OCI-LY1 (cell line): ENCODE measurements around the gene RUNX1.

Experiments used
- H2AFZ ChIP-seq: fragments of 200-600 bp; sonication (generic), shearing (Covaris generic); 2 replicates; pipeline ENCODE4 v1.6.0; 2014; ENCODE audit warnings: antibody characterized with exemption, mild to moderate bottlenecking, low read length
- H3F3A ChIP-seq: fragments of 200-600 bp; sonication (generic), shearing (Covaris generic); 2 replicates; pipeline ENCODE4 v1.6.0; 2014; ENCODE audit warnings: mild to moderate bottlenecking, antibody characterized with exemption, low read length, moderate library complexity; ENCODE audit not compliant: insufficient read depth
- H3K27ac ChIP-seq: fragments of 200-600 bp; sonication (generic); 2 replicates; pipeline ENCODE4 v1.5.1; 2014; ENCODE audit warnings: low read length, mixed run types, mild to moderate bottlenecking, low read depth; ENCODE audit not compliant: poor library complexity, severe bottlenecking
- H3K27me3 ChIP-seq: fragments of 200-600 bp; sonication (generic); 2 replicates; pipeline ENCODE4 v1.6.0; 2014; ENCODE audit warnings: antibody characterized with exemption, mild to moderate bottlenecking, low read length, moderate library complexity; ENCODE audit not compliant: insufficient read depth
- H3K36me3 ChIP-seq: fragments of 200-600 bp; sonication (generic); 2 replicates; pipeline ENCODE4 v1.6.1; 2014; ENCODE audit warnings: mild to moderate bottlenecking, antibody characterized with exemption, low read length, moderate library complexity, mixed read lengths; ENCODE audit not compliant: insufficient read depth
- H3K4me1 ChIP-seq: fragments of 200-600 bp; sonication (generic); 2 replicates; pipeline ENCODE4 v1.5.1; 2014; ENCODE audit warnings: mild to moderate bottlenecking, low read length, moderate library complexity; ENCODE audit not compliant: insufficient read depth, severe bottlenecking
- H3K4me2 ChIP-seq: fragments of 200-600 bp; sonication (generic), shearing (Covaris generic); 2 replicates; pipeline ENCODE4 v1.6.1; 2014; ENCODE audit warnings: low read length
- H3K4me3 ChIP-seq: fragments of 200-600 bp; sonication (generic); 2 replicates; pipeline ENCODE4 v1.5.1; 2014; ENCODE audit warnings: low read length, low read depth, mild to moderate bottlenecking, mixed read lengths; ENCODE audit not compliant: poor library complexity, severe bottlenecking
- H3K79me2 ChIP-seq: fragments of 200-600 bp; shearing (Covaris generic); 2 replicates; pipeline ENCODE4 v1.6.1; 2016; ENCODE audit warnings: mixed run types, low read length, mixed read lengths; ENCODE audit not compliant: insufficient read depth
- H3K9ac ChIP-seq: fragments of 200-600 bp; sonication (generic), shearing (Covaris generic); 2 replicates; pipeline ENCODE4 v1.6.1; 2014; ENCODE audit warnings: mild to moderate bottlenecking, low read length, mixed read lengths
- H3K9me2 ChIP-seq: fragments of 200-600 bp; sonication (generic), shearing (Covaris generic); 2 replicates; pipeline ENCODE4 v1.6.1; 2014; ENCODE audit warnings: low read depth, mild to moderate bottlenecking, low read length, mixed read lengths
- H3K9me3 ChIP-seq: fragments of 200-600 bp; shearing (Covaris generic); 2 replicates; pipeline ENCODE4 v1.6.1; 2014; ENCODE audit warnings: low read length, mixed read lengths
- H4K20me1 ChIP-seq: fragments of 200-600 bp; sonication (generic), shearing (Covaris generic); 2 replicates; pipeline ENCODE4 v1.6.0; 2016; ENCODE audit warnings: mild to moderate bottlenecking, low read length; ENCODE audit not compliant: insufficient read depth
- CTCF ChIP-seq: fragments of 200-600 bp; sonication (generic), shearing (Covaris generic); IDR thresholded peaks from 2 replicates; pipeline ENCODE4 v1.5.1; 2017; ENCODE audit warnings: mild to moderate bottlenecking, antibody characterized with exemption, low read length, moderate library complexity, mixed read lengths
- EZH2 ChIP-seq: fragments of 200-600 bp; sonication (generic), shearing (Covaris generic); IDR thresholded peaks from 2 replicates; pipeline ENCODE4 v1.8.0; 2017; ENCODE audit warnings: borderline replicate concordance, mixed run types, mild to moderate bottlenecking, antibody characterized with exemption, low read length, moderate library complexity, mixed read lengths

RUNX1 gene

GRCh38 chr21:35016517-35017188 is 32.4 kb downstream of the RUNX1 start:
- Histone ChIP-seq H3K27me3 (no peaks in the 10 kb centered on the region), H3K9me3 (no peaks in the 10 kb centered on the region), H3K79me2 (peaks cover 65% of the 10 kb centered on the region), H3K36me3 (peaks cover 43% of the 10 kb centered on the region; the same call in 1 of the 2 replicates), H2AFZ (no peak overlapping the region), H3F3A (no peaks in the 10 kb centered on the region), H3K27ac (no peak overlapping the region), H3K9ac (no peak overlapping the region), H3K4me3 (no peak overlapping the region), H3K4me2 (no peak overlapping the region), H4K20me1 (no peaks in the 10 kb centered on the region), H3K4me1 (peaks cover 16% of the 10 kb centered on the region), H3K9me2 (no peaks in the 10 kb centered on the region)
- TF ChIP-seq CTCF (no peak), EZH2 (no peak)

DNA sequence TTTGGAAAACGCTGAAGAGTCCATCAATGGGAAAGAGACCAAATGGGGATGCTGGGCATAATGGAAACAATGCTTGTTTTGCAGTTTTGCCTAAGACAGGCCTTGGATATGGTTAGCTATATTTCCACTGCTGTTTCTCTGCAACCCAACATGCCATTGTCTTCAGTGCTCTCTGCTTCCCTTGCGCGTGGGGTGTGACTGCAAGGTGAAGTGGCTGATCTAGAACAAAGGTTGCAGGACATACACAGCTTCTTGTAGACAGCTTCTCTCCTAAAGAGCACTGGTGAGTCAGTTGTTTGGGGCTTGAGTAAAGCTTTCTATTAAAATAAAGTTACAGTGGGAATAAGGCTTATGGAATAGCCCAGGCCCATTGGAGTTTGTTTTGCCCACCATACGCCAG is 33.0 kb downstream of the RUNX1 start:
- no peak overlapping the region for H3K4me2 ChIP-seq
- no peak overlapping the region for H2AFZ ChIP-seq
- no peaks in the 10 kb centered on the region for H4K20me1 ChIP-seq
- no peaks in the 10 kb centered on the region for H3K9me2 ChIP-seq
- no peak overlapping the region for H3K9ac ChIP-seq
- H3K9me3 ChIP-seq, result no peaks in the 10 kb centered on the region
- peaks cover 40% of the 10 kb centered on the region; the same call in 1 of the 2 replicates for H3K36me3 ChIP-seq
- H3K27ac ChIP-seq, result no peak overlapping the region
- no peak overlapping the region for H3K4me3 ChIP-seq
- no peaks in the 10 kb centered on the region for H3F3A ChIP-seq
- H3K27me3 ChIP-seq, result no peaks in the 10 kb centered on the region
- peaks cover 14% of the 10 kb centered on the region for H3K4me1 ChIP-seq
- H3K79me2 ChIP-seq, result peaks cover 69% of the 10 kb centered on the region
- TF ChIP-seq CTCF, result no peak
- no peak for TF ChIP-seq EZH2

DNA sequence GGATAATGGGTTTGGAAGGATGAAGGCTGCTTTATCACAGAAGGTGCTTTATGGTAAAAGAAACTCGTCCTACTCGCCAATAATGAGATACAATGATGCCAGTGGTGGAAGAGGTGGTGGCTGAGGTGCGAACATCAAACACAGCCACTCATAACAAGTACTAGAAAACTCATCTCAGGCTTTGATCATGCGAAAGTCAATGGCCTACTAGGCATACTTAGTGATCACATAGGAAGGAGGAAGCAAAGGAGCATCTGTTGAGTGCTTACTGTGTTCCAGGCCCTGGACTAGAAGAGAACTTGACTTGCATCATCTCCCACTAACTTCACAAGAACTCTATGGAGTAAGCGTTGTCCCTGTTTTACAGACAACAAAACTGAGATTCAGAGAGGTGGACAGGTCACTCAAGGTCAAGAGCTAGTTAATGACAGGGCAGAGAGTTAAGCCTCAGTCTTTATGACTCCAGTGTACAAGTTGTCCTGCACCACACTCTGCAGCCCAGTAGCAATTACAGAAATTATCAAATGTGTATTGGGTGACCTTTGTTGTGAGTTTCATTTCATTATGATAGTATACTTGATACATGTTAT is 33.6 kb downstream of the RUNX1 start:
- Histone ChIP-seq H3K79me2 (peaks cover 69% of the 10 kb centered on the region), H2AFZ (no peak overlapping the region), H3K4me2 (no peak overlapping the region), H3K36me3 (peaks cover 39% of the 10 kb centered on the region; the same call in 1 of the 2 replicates), H3K4me3 (no peak overlapping the region), H3K4me1 (peaks cover 9% of the 10 kb centered on the region), H3K9me2 (no peaks in the 10 kb centered on the region), H3K27ac (no peak overlapping the region), H3K27me3 (no peaks in the 10 kb centered on the region), H4K20me1 (no peaks in the 10 kb centered on the region), H3K9ac (no peak overlapping the region), H3F3A (no peaks in the 10 kb centered on the region), H3K9me3 (no peaks in the 10 kb centered on the region)
- no peak for TF ChIP-seq CTCF
- no peak for TF ChIP-seq EZH2
